ENCODE measurements around the gene ELOVL6. TPM values are rescaled to one million over a fixed set of nuclear protein-coding genes. Genes with fewer than 3 reads are reported as not detected.
"Not testable (repeated sequence)": the region's sequence is repeated elsewhere in the genome, so short reads cannot be mapped to it uniquely, and the experiment has no call there.

Gene ELOVL6
- total and polyA plus RNA-seq, 4 donors = 19.5 to 38.8 (median 37.5) TPM

- Histone ChIP-seq H3K27me3 (ENCODE audit: control insufficient read depth in 4 of 4, insufficient read depth in 4 of 4, low read length in 3 of 4) (no peaks in the 10 kb centered on the region), H3K4me1 (ENCODE audit: control insufficient read depth in 4 of 4, insufficient read depth in 4 of 4, low read length in 3 of 4) (peaks cover 0 to 2% (median under 1%) of the 10 kb centered on the region in 4 donors), H3K27ac (ENCODE audit: low read depth in 1 of 2, low read length in 2 of 2) (no peak overlapping the region), H3K9ac (ENCODE audit: low read depth in 1 of 2, low read length in 2 of 2) (no peak overlapping the region), H3K36me3 (ENCODE audit: control insufficient read depth in 4 of 4, insufficient read depth in 3 of 4, low read depth in 1 of 4, low read length in 3 of 4) (no peaks in the 10 kb centered on the region), H3K9me3 (ENCODE audit: control insufficient read depth in 4 of 4, low read length in 3 of 4) (no peaks in the 10 kb centered on the region), H3K4me3 (ENCODE audit: low read depth in 1 of 3, low read length in 3 of 3) (no peak overlapping the region)
- TF ChIP-seq MAX (IDR thresholded peaks at IDR 0.05) = no peak
- no peak for TF ChIP-seq SP1 (IDR thresholded peaks at IDR 0.05)
- no peak for TF ChIP-seq REST (IDR thresholded peaks at IDR 0.05)
- no peak for TF ChIP-seq YY1 (IDR thresholded peaks at IDR 0.05)
- TF ChIP-seq ZBTB33 (IDR thresholded peaks at IDR 0.05) = no peak
- DNase-seq (ENCODE audit: low spot score) = no peak
- 97% methylated on average over 3 of the region's 3 CpGs for WGBS
These were observed 40.8 kb downstream of the ELOVL6 start for GRCh38 chr4:110157580-110157979.

- not testable (repeated sequence) for H3K9ac ChIP-seq (ENCODE audit: low read depth in 1 of 2, low read length in 2 of 2); DNase-seq (ENCODE audit: low spot score); H3K4me3 ChIP-seq (ENCODE audit: low read depth in 1 of 3, low read length in 3 of 3); H3K27ac ChIP-seq (ENCODE audit: low read depth in 1 of 2, low read length in 2 of 2); H3K36me3 ChIP-seq (ENCODE audit: control insufficient read depth in 4 of 4, insufficient read depth in 3 of 4, low read depth in 1 of 4, low read length in 3 of 4); H3K9me3 ChIP-seq (ENCODE audit: control insufficient read depth in 4 of 4, low read length in 3 of 4); H3K27me3 ChIP-seq (ENCODE audit: control insufficient read depth in 4 of 4, insufficient read depth in 4 of 4, low read length in 3 of 4); H3K4me1 ChIP-seq (ENCODE audit: control insufficient read depth in 4 of 4, insufficient read depth in 4 of 4, low read length in 3 of 4)
- 89% methylated on average over 5 of the region's 5 CpGs for WGBS
These were observed 41.2 kb downstream of the ELOVL6 start for GRCh38 chr4:110157166-110157565.

GRCh38 chr4:110156442-110156841 lies 42.0 kb downstream of the ELOVL6 start:
- Histone ChIP-seq H3K4me1 (ENCODE audit: control insufficient read depth in 4 of 4, insufficient read depth in 4 of 4, low read length in 3 of 4) (peaks cover 0 to 2% (median under 1%) of the 10 kb centered on the region in 4 donors), H3K9ac (ENCODE audit: low read depth in 1 of 2, low read length in 2 of 2) (no peak overlapping the region), H3K27me3 (ENCODE audit: control insufficient read depth in 4 of 4, insufficient read depth in 4 of 4, low read length in 3 of 4) (no peaks in the 10 kb centered on the region), H3K4me3 (ENCODE audit: low read depth in 1 of 3, low read length in 3 of 3) (no peak overlapping the region), H3K36me3 (ENCODE audit: control insufficient read depth in 4 of 4, insufficient read depth in 3 of 4, low read depth in 1 of 4, low read length in 3 of 4) (no peaks in the 10 kb centered on the region), H3K27ac (ENCODE audit: low read depth in 1 of 2, low read length in 2 of 2) (no peak overlapping the region), H3K9me3 (ENCODE audit: control insufficient read depth in 4 of 4, low read length in 3 of 4) (no peaks in the 10 kb centered on the region)
- no peak for DNase-seq (ENCODE audit: low spot score)
- TF ChIP-seq MAX (IDR thresholded peaks at IDR 0.05) (no peak), ATF3 (IDR thresholded peaks at IDR 0.05) (no peak), EGR1 (IDR thresholded peaks at IDR 0.05; ENCODE audit: low read depth in 2 of 2) (no peak), FOXA1 (IDR thresholded peaks at IDR 0.05) (no peak), ZBTB33 (IDR thresholded peaks at IDR 0.05) (no peak), FOXA2 (IDR thresholded peaks at IDR 0.05) (no peak), REST (IDR thresholded peaks at IDR 0.05) (no peak), NR2F2 (IDR thresholded peaks at IDR 0.05) (no peak)
- 94% methylated on average over 6 of the region's 6 CpGs for WGBS
